Caco-2 (cell line): ENCODE results near the gene UMOD. TPM values are rescaled to one million over a fixed set of nuclear protein-coding genes. Genes with fewer than 3 reads are reported as not detected.

Experiments used
- BruUV-seq: library from RNA; stranded (reverse); fragments of 400-500 nt; replicated peaks from 2 replicates; lab custom pipeline; 2021; lab: Mats Ljungman, UMichigan
- CTCF ChIA-PET: fragments of 300-600 bp; sonication (Branson Sonifier 250); formaldehyde crosslinking; loops from one replicate; lab custom pipeline; 2022; ENCODE audit warnings: antibody characterized with exemption; lab: Charles Lee
- POLR2A ChIA-PET: fragments of 300-600 bp; sonication (Branson Sonifier 250); formaldehyde crosslinking; loops from one replicate; lab custom pipeline; 2022; ENCODE audit warnings: antibody characterized with exemption; lab: Charles Lee
- DNase-seq, 2 experiments: peaks; one replicate each; pipeline versions ENCODE4 v3.0.0 to v3.0.0-alpha.2; 2020 to 2022
- H3K27me3 ChIP-seq: replicated peaks from 2 replicates; pipeline ENCODE4 v1.6.0; 2011; ENCODE audit warnings: low read length; ENCODE audit not compliant: control insufficient read depth, insufficient read depth
- H3K36me3 ChIP-seq: 2 replicates; pipeline ENCODE4 v1.5.1; 2011; ENCODE audit warnings: low read length; ENCODE audit not compliant: control insufficient read depth, insufficient read depth
- H3K4me1 ChIP-seq: fragments of 250-450 bp; sonication (Bioruptor Pico); 2 replicates; pipeline ENCODE4 v1.5.1; 2020; ENCODE audit warnings: mild to moderate bottlenecking
- H3K4me3 ChIP-seq: 2 replicates; pipeline ENCODE4 v1.5.1; 2011; ENCODE audit warnings: low read depth, mild to moderate bottlenecking, control low read depth, low read length
- H3K9me3 ChIP-seq: fragments of 250-450 bp; sonication (Bioruptor Pico); 2 replicates; pipeline ENCODE4 v1.5.1; 2020; ENCODE audit warnings: mild to moderate bottlenecking, moderate library complexity
- H3K27ac Mint-ChIP-seq: one replicate; pipeline ENCODE4 v1.8.0; 2022; ENCODE audit warnings: mixed read lengths; ENCODE audit not compliant: unreplicated experiment
- H3K27me3 Mint-ChIP-seq: one replicate; pipeline ENCODE4 v1.8.0; 2022; ENCODE audit warnings: mixed read lengths; ENCODE audit not compliant: insufficient read depth, unreplicated experiment
- H3K36me3 Mint-ChIP-seq: one replicate; pipeline ENCODE4 v1.8.0; 2022; ENCODE audit warnings: mild to moderate bottlenecking, mixed read lengths; ENCODE audit not compliant: insufficient read depth, unreplicated experiment
- H3K4me1 Mint-ChIP-seq: one replicate; pipeline ENCODE4 v1.8.0; 2022; ENCODE audit warnings: low read depth, mixed read lengths; ENCODE audit not compliant: unreplicated experiment
- H3K4me3 Mint-ChIP-seq: one replicate; pipeline ENCODE4 v1.8.0; 2022; ENCODE audit warnings: mild to moderate bottlenecking, moderate library complexity, mixed read lengths; ENCODE audit not compliant: unreplicated experiment
- H3K9me3 Mint-ChIP-seq: one replicate; pipeline ENCODE4 v1.8.0; 2022; ENCODE audit warnings: mixed read lengths; ENCODE audit not compliant: unreplicated experiment
- CTCF ChIP-seq, 2 experiments: fragments of 200-600 bp in 1 of 2; IDR thresholded peaks; 1 replicate in 1 of 2; 2 replicates in 1 of 2; pipeline versions ENCODE4 v1.5.1 to v1.8.0; 2011 to 2022; ENCODE audit warnings: antibody characterized with exemption in 1 of 2, control low read depth in 1 of 2, inconsistent platforms in 1 of 2, low read depth in 1 of 2, low read length in 1 of 2, mild to moderate bottlenecking in 1 of 2, moderate library complexity in 1 of 2; ENCODE audit not compliant: insufficient read depth in 1 of 2, severe bottlenecking in 1 of 2, unreplicated experiment in 1 of 2
- intact Hi-C: fragments of 100-400 bp; cut with micrococcal nuclease; formaldehyde crosslinking; loops from one replicate; pipeline ENCODE4 v1.10.0; 2022; ENCODE audit not compliant: unreplicated experiment
- total RNA-seq: library from RNA; stranded (reverse); gene quantifications from 2 replicates; pipeline ENCODE4 v1.2.3, GENCODE V29; 2022

The UMOD gene
- total RNA-seq, 1 experiment from 2014 or later: not detected

- no peak overlapping the region for H3K4me3 Mint-ChIP-seq
Observed at GRCh38 chr16:20332411-20332810, 20.1 kb downstream of the UMOD start.

GRCh38 chr16:20331635-20332034, 20.9 kb downstream of the UMOD start:
- POLR2A ChIA-PET: no interaction called here
- Histone ChIP-seq H3K4me3 (no peak overlapping the region), H3K4me1 (no peaks in the 10 kb centered on the region; the same call in 1 of the 2 replicates), H3K36me3 (no peaks in the 10 kb centered on the region), H3K27me3 (no peaks in the 10 kb centered on the region; the same call in 1 of the 2 replicates), H3K9me3 (no peaks in the 10 kb centered on the region)
- no peaks in the 10 kb centered on the region for H3K4me1 Mint-ChIP-seq
- H3K27ac Mint-ChIP-seq: no peak overlapping the region
- H3K27me3 Mint-ChIP-seq: peaks cover 6% of the 10 kb centered on the region
- no peak for TF ChIP-seq CTCF (IDR thresholded peaks at IDR 0.05; ENCODE audit: insufficient read depth in 1 of 2, low read depth in 1 of 2, low read length in 1 of 2, severe bottlenecking in 1 of 2, unreplicated experiment in 1 of 2)
- DNase-seq: no peak
- intact Hi-C loops: no loop called here
- H3K9me3 Mint-ChIP-seq: no peaks in the 10 kb centered on the region
- H3K4me3 Mint-ChIP-seq: no peak overlapping the region
- CTCF ChIA-PET: interaction anchor here (0.9 kb wide), 1 partner anchor 433 kb away, joined by 3 read pairs; no protein-coding TSS in a partner anchor
- no TSS peak for BruUV-seq
- H3K36me3 Mint-ChIP-seq: no peaks in the 10 kb centered on the region

More at GRCh38 chr16:20332411-20332810, 20.1 kb downstream of the UMOD start:
- Mint-ChIP-seq H3K36me3 (no peaks in the 10 kb centered on the region), H3K27ac (no peak overlapping the region), H3K9me3 (no peaks in the 10 kb centered on the region), H3K27me3 (peaks cover 6% of the 10 kb centered on the region), H3K4me1 (no peaks in the 10 kb centered on the region)
- intact Hi-C loops: no loop called here
- TF ChIP-seq CTCF (IDR thresholded peaks at IDR 0.05; ENCODE audit: insufficient read depth in 1 of 2, low read depth in 1 of 2, low read length in 1 of 2, severe bottlenecking in 1 of 2, unreplicated experiment in 1 of 2): no peak
- H3K4me3 ChIP-seq: no peak overlapping the region
- no peaks in the 10 kb centered on the region; the same call in 1 of the 2 replicates for H3K27me3 ChIP-seq
- POLR2A ChIA-PET: no interaction called here
- CTCF ChIA-PET: no interaction called here
- no TSS peak for BruUV-seq
- no peaks in the 10 kb centered on the region for H3K9me3 ChIP-seq
- no peaks in the 10 kb centered on the region; the same call in 1 of the 2 replicates for H3K4me1 ChIP-seq
- no peaks in the 10 kb centered on the region for H3K36me3 ChIP-seq
- DNase-seq: no peak

GRCh38 chr16:20329392-20330138, 22.9 kb downstream of the UMOD start:
- Mint-ChIP-seq H3K4me3 (no peak overlapping the region), H3K9me3 (no peaks in the 10 kb centered on the region), H3K27me3 (peaks cover 6% of the 10 kb centered on the region), H3K27ac (no peak overlapping the region), H3K36me3 (no peaks in the 10 kb centered on the region), H3K4me1 (no peaks in the 10 kb centered on the region)
- BruUV-seq: no TSS peak
- no peaks in the 10 kb centered on the region for H3K9me3 ChIP-seq
- no peak overlapping the region for H3K4me3 ChIP-seq
- ChIA-PET POLR2A (no interaction called here), CTCF (no interaction called here)
- intact Hi-C loops: no loop called here
- no peaks in the 10 kb centered on the region; the same call in 1 of the 2 replicates for H3K27me3 ChIP-seq
- no peak for DNase-seq
- no peaks in the 10 kb centered on the region; the same call in 1 of the 2 replicates for H3K4me1 ChIP-seq
- TF ChIP-seq CTCF (IDR thresholded peaks at IDR 0.05; ENCODE audit: insufficient read depth in 1 of 2, low read depth in 1 of 2, low read length in 1 of 2, severe bottlenecking in 1 of 2, unreplicated experiment in 1 of 2): no peak
- H3K36me3 ChIP-seq: no peaks in the 10 kb centered on the region
